Measurements from ENCODE around the gene EEF2.

- TF ChIP-seq CTCF (conservative IDR thresholded peaks at IDR 0.05; ENCODE audit: low read depth, low read length) (no peak), CEBPB (IDR thresholded peaks at IDR 0.05; ENCODE audit: low read depth, low read length) (no peak)
Observed at GRCh38 chr19:3961007-3961406, 24.3 kb downstream of the EEF2 start.
